Fibroblast of skin of left quadriceps (primary cell): ENCODE data around the gene SH2D3A.
"Not testable (repeated sequence)": the region's sequence is repeated elsewhere in the genome, so short reads cannot be mapped to it uniquely, and the experiment has no call there.

Experiments
- DNase-seq, 2 experiments: peaks; one replicate each; pipeline ENCODE4 v3.0.0-alpha.2; 2013; ENCODE audit warnings: low read depth in 2 of 2

The SH2D3A gene

GRCh38 chr19:6721773-6722172, 45.5 kb downstream of the SH2D3A start:
- no peak for DNase-seq

DNA sequence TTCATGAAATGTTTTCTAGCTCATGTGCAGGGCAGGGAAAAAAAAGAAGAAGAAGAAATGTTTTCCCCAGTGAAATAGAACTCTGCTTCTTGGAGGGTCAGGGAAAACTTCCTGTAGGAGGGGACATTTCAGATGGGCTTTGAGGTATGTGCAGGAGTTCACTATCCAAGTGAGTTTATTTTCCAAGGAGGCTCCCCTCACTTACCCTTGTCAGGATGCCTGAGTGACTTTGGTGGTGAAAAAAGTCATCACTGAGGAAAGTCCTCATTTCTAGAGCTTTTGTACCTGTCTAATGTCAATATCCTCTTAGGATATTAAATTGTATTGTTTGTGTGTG, 46.1 kb downstream of the SH2D3A start:
- no peak for DNase-seq

DNA sequence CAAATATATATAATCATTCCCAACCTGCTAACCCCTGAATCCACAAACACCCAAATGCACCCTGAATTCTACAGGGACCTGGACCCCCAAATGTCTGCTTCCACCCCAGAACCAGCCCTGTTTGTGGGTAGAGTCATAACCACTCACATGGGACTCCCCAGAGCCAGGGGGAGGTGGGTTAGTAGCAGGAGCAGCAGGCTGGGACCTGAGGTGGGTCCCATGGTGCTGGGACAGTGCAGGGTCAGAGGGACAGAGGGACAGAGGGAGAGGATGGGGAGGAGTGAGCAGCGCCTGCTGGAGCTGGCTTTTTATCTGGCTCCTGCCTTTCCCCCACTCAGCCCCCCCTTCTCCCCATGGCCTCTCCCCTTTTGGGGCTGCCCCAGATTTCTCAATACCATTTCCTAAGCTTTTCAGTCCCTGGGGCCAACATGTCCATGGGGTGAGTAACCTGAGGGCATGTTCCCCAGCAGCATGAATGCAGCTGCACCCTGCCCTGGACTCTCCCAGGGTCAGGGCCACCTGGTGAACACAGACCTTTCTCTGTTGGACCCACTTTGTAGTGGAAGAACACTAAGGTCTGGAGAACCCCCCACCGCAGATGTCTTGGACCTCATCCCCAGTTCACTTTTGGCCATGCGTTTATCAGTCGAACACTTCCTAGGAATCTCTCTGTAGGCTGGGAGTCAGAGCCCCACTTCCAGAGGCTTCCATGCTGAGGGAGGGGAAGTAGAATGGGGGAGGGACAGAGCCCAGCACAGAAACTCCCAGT, 46.7 kb downstream of the SH2D3A start, which contains the start of gene C3:
Gene C3 (minus strand): TSS at position 282 of the 769 bp plus-strand sequence. CDS start 61 bp downstream, at position 221.
- DNase-seq: no peak

GRCh38 chr19:6719992-6720368, 47.3 kb downstream of the SH2D3A start:
- no peak for DNase-seq

DNA sequence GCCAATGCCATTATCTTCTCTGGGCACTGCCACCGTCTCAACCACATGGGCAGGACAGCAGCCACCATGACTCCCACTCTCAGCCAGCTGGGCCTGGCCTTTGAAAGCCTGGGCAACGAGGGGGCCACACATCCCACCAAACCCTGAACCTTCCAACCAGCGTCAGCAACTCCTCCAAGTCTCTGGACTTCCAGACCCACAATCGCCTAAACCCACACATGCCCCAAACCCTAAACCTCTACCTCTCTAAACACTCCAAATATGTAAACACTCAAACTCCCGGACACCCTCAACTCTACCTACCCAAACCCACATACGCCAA, 47.7 kb downstream of the SH2D3A start:
- no peak for DNase-seq

GRCh38 chr19:6718741-6719539, 48.3 kb downstream of the SH2D3A start:
- DNase-seq: no peak

DNA sequence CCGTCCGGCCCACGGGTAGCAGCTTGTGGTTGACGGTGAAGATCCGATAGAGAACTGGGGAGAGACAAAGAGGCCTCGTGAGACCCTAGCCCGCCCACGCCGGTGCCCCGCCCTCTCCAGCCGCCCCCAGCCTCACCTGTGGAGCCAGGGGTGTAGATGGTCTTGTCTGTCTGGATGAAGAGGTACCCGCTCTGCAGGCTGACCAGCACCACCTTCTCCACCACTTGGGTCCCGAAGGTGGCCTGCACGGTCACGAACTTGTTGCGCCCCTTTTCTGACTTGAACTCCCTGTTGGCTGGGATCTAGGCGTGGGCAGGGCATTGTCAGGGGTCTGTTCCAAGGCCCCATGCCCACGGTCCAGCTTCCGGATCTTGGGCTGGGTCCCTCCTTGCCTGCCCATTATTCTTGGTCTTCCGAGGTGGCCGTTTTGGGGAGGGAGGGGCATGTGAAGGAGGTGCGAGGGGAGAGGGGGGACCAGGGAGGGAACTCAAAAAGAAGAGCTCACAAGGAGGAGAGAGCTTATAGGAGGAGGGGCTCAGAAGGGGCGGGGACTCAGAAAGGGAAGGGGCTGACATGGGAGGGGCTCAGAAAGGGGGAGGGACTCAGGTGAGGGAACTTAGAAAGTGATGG, 49.0 kb downstream of the SH2D3A start:
- DNase-seq: no peak

- no peak for DNase-seq
Measured at GRCh38 chr19:6717441-6717971, 49.7 kb downstream of the SH2D3A start.

- no peak for DNase-seq
Measured at GRCh38 chr19:6717036-6717435, 50.2 kb downstream of the SH2D3A start.

DNA sequence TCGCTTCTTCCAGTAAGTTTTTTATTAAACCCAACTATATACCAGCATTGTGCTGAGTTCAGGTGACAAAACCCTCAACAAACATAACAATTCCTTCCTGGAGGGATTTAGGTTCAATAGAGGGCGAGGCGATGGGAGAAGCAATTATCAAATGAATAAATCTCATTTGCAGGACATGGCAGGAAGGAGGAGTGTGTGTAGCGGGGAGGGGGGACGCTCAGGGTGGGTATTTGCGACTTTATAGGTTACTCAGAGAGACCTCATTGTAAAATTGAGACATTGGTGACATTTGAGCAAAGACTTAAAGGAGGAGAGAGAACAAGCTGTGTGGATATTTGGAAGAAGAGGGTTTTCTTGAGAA, 50.6 kb downstream of the SH2D3A start:
- DNase-seq: no peak

- DNase-seq: no peak
Measured at GRCh38 chr19:6714749-6715555, 52.3 kb downstream of the SH2D3A start.

DNA sequence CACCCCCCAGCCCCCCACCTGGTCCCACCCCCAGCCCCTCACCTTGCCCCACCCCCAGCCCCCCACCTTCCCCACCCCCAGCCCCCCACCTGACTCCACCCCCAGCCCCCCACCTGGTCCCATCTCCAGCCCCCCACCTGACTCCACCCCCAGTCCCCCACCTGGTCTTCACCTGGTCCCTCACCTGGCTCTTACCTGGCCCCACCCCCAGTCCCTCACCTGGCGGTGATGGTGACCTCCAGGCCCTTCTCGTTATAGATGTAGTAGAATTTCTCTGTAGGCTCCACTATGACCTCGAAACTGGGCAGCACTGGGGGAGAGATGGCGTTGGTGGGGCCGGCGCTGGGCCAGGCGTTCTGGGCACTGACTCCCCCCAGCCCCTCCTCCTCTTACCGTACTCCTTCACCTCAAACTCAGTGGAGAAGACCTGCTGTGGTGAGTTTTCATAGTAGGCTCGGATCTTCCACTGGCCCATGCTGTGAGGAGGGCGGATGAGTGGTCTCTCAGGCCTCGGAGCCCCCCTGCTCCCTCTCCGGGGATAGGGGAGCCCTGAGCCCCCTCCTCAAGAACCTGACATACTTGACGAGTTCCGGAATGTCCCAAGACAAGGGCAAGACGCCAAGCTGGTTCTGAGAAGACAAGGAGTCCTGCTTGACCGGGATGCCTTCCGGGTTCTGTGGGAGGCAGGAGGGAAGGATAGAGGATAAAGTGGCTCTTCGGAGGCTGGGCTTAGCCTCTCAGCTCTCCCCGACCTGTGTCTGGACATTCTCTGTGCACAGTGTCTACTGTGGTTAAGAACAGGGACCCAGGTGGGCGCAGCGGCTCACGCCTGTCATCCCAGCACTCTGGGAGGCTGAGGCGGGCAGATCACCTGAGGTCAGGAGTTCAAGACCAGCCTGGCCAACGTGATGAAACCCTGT, 53.2 kb downstream of the SH2D3A start:
- no peak for DNase-seq

DNA sequence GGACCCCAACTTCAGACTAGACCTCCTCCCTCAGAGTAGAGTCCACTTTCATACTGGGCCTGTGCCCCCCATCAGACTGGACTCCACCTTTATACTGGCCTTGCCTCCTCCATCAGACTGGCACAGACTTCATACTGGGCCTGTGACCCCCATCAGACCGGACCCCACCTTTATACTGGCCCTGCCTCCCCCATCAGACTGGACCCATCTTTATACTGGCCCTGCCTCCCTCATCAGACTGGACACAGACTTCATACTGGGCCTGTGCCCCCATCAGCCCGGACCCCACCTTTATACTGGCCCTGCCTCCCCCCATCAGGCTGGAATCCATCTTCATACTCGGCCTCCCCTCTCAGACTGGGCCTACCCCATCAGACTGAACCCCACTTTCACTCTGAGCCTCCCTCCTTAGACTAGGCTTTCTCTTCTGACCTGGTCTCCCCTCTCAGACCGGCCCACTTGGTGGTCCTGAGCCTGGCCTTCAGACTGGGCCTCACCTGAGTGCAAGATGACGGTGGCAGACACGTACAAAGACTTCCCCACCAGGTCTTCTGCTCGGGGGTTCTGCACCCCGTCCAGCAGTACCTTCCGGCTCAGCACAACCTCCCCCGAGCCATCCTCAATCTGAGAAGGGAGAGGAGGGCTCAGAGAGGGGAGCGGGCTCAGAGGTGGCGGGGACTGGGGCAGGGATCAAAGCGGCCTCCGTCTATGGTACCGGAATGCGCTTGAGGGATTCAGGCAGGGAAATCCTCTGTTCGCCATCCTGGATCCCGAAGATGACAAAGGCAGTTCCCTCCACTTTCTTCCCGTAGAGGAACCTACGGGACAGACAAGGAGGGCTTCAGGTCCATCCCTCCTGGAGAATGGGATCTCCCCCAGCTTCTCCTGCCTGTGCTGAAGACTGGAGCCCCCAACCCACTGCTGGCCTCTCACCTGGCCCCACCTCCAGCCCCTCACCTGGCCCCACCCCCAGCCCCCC, 54.3 kb downstream of the SH2D3A start:
- DNase-seq: no peak

DNA sequence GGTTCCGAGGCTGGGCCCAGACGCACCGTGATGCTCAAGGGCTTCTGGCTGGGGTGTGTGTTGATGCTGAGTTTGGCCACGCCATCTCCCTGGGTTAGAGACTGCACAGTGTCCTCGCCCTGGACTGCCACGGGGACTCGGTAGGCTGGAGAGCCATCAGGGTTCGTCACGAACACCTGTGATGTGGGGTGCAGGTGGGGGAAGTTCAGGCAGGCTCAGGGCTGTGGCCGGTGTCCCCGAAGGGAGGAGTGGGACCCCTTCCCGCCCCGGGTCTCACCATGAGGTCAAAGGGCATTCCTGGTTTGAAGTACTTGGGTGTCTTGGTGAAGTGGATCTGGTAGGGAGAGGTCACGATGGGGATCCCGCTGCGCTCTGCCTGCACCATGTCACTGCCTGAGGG, 55.0 kb downstream of the SH2D3A start:
- DNase-seq: no peak

GRCh38 chr19:6711605-6712004, 55.6 kb downstream of the SH2D3A start:
- DNase-seq: no peak

DNA sequence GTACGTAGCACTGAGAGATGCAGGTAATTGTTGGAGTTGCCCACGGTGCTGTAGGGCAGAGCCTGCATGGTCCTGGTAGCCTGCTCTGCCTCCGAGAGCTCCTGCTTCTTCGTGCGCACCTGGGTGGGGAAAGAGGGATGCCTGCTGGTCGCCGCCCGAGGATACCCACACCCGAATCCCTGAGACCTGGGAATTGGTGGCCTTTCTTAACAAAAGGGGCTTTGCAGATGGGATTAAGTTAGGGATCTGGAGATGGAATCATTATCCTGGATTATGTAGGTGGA, 56.2 kb downstream of the SH2D3A start:
- DNase-seq: no peak

GRCh38 chr19:6710273-6711077, 56.8 kb downstream of the SH2D3A start:
- no peak for DNase-seq

GRCh38 chr19:6709549-6709948, 57.7 kb downstream of the SH2D3A start:
- no peak for DNase-seq

DNA sequence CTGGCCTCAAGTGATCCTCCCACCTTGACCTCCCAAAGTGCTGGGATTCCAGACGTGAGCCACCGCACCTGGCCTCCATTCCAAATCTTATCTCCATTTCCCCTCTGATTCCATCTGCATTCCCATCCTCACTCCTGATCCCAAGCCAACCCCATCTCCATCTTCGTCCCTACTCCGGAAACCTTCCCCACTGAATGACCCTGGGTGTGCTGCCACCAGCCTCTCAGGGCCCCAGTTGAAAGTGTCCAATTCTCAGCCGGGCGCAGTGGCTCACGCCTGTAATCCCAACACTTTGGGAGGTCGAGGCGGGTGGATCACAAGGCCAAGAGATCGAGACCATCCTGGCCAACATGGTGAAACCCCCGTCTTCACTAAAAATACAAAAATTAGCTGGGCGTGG, 58.3 kb downstream of the SH2D3A start:
- DNase-seq: not testable (repeated sequence)
